Epithelial cell of proximal tubule (primary cell): ENCODE results near the gene NKAPD1. TPM values are rescaled to one million over a fixed set of nuclear protein-coding genes. Genes with fewer than 3 reads are reported as not detected.

Experiments
- DNase-seq: peaks from one replicate; pipeline ENCODE4 v3.0.0-alpha.2; 2011; ENCODE audit warnings: low read depth
- H3K4me3 ChIP-seq: 2 replicates; pipeline ENCODE4 v1.5.1; 2011; ENCODE audit warnings: low read depth, mild to moderate bottlenecking, low read length
- total RNA-seq: library from RNA; depleted of rRNA; stranded (reverse); fragments of >200 nt; gene quantifications from 2 replicates; pipeline ENCODE4 v1.2.3, GENCODE V29; 2015
- TF ChIP-seq, protein P1 (sequence below): conservative IDR thresholded peaks from 2 replicates; pipeline ENCODE4 v1.5.1; 2012; ENCODE audit warnings: low read depth, mild to moderate bottlenecking, low read length

The NKAPD1 gene
- total RNA-seq, 1 donor from 2014 or later, result 11.9 TPM

DNA sequence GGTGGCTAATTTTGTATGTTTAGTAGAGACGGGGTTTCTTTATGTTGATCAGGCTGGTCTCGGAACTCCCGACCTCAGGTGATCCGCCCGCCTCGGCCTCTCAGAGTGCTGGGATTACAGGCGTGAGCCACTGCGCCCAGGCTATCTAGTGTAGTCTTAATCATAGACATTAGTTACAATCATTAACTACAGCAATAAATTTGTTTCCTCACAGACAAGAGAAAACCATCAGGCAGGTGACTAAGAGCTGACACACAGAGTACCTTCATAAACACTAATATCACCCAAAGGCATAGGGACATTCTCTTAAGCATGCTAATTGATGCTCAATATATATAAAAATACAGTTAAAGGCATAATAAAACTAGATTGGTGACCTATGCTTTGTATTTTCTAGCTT, 32.0 kb downstream of the NKAPD1 start:
- DNase-seq, result no peak
- TF ChIP-seq, protein P1, sequence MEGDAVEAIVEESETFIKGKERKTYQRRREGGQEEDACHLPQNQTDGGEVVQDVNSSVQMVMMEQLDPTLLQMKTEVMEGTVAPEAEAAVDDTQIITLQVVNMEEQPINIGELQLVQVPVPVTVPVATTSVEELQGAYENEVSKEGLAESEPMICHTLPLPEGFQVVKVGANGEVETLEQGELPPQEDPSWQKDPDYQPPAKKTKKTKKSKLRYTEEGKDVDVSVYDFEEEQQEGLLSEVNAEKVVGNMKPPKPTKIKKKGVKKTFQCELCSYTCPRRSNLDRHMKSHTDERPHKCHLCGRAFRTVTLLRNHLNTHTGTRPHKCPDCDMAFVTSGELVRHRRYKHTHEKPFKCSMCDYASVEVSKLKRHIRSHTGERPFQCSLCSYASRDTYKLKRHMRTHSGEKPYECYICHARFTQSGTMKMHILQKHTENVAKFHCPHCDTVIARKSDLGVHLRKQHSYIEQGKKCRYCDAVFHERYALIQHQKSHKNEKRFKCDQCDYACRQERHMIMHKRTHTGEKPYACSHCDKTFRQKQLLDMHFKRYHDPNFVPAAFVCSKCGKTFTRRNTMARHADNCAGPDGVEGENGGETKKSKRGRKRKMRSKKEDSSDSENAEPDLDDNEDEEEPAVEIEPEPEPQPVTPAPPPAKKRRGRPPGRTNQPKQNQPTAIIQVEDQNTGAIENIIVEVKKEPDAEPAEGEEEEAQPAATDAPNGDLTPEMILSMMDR, result no peak
- no peak overlapping the region for H3K4me3 ChIP-seq

DNA sequence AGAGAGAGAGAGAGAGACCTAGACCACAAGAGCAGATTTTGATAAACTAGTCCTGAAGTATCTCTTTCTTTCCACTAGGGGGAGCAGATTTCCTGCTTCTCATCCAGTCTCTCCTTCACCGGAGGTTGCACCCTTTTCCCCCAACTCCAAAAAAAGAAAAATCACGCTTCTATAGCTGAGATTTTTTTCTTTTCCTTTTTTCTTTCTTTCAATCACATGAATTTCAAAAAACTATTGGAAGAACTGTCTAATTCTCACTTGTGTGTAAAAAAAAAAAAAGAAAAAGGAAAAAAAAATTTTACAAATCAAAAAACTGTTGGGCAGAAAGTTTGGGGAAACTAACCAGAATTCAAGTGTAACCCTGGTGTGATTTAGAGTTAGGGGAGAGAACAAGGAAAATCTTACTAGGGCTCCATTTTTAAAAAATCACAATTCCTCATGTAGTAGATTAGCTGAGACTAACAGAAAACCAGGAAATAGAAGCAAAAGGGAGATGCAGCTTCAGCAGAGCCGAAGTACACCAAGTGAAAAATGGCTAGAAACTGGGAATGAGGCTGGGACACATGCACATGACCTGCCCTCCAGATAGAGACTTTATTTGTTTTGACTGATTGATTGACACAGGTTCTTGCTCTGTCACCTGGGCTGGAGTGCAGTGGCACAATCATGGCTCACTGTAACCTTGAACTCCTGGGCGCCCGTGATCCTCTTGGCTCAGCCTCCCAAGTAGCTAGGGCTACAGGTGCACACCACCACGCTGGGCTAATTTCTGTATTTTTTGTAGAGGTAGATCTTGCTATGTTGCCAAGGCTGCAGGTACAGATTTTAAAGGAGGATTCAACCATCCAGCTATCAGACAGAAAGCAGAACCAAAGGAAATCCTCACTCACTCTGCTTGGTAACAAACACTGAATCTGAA, 39.7 kb downstream of the NKAPD1 start:
- TF ChIP-seq, protein P1, result peak; percentile 79
- no peak overlapping the region for H3K4me3 ChIP-seq
- DNase-seq, result no peak

DNA sequence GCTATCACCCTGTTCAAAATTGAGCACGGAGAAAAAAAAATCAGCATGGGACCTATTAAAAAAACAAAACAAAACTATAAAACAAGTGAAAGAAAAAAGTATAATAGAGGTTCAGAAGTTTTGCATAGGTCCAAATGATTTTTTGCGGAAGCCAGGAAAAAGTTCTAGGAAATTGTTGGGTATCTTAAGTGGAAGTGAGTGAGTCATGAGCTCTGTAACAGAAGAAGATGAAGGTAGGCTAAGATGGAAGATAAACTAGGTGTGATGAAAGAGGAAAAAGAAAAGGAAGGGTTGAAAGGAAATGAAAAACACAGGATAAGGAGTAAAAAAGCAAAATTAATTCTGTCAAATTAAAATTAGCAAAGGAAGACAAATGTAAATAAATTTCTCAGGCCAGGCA, 40.4 kb downstream of the NKAPD1 start:
- no peak for DNase-seq
- H3K4me3 ChIP-seq, result no peak overlapping the region
- TF ChIP-seq, protein P1, result no peak

DNA sequence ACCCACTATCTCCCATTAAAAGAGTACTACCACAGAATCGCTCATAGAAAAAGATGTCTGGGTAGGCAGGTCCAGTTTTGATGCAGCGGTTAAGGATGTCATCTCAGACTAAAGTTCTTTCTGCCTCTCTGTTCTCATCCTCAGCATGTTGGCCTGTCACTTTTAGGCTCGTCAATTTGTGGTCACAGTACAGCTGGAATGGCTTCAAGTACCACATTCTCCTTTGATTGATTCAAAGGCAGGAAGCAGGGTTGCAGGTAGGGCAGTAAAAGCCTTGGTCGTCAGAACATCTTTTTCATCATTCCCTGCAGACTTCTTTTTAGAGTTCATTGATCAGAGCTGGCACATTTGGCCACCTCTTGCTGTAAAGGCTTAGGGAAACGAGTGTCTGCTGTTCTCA, 41.3 kb downstream of the NKAPD1 start:
- DNase-seq, result no peak
- H3K4me3 ChIP-seq, result no peak overlapping the region
- TF ChIP-seq, protein P1, result no peak

DNA sequence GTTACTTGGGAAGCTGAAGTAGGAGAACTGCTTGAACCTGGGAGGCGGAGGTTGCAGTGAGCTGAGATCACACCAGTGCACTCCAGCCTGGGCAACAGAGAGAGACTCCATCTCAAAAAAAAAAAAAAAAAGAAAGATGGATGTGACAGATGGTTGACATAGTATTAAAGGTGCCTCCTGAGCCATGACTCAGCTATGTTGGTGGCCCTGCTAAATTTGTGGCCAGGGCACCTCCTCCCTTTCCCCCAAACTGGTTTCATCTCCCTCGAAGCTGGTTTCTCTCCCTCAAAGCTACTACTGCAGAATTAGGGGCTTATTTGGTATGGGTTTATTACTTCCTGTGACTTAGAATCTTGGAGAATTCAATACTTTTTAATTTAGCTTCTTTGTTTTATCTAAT, 44.1 kb downstream of the NKAPD1 start:
- no peak for DNase-seq
- TF ChIP-seq, protein P1, result no peak
- H3K4me3 ChIP-seq, result no peak overlapping the region

DNA sequence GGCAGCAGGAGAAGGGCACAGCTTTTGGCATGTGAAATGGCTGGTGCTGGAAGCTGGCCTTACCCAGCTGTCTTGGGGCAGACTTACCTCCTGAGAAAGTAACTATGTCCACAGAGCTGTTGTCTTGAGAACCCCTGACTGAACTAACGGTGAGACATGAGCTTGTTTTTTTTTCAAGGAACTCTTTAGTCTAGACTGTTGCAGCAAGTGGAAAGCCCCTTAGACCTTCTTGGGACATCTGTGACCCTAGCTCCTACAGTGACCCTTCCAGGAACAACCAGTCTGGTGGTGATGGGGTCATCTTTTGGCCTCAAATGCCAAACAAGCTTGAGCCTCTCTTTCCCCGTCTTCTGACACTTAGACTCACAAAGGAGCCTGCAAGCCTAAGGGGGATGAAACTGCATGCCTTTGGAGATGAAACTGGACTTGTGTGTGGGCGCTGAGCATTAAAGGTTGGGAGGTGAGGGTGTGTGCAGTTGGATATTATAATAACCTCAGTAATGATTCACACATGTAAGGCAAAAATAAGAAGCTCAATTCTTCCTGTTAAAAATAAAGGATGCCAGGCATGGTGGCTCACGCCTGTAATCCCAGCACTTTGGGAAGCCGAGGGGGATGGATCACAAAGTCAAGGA, 48.0 kb downstream of the NKAPD1 start:
- DNase-seq, result no peak
- TF ChIP-seq, protein P1, result no peak
- no peak overlapping the region for H3K4me3 ChIP-seq

DNA sequence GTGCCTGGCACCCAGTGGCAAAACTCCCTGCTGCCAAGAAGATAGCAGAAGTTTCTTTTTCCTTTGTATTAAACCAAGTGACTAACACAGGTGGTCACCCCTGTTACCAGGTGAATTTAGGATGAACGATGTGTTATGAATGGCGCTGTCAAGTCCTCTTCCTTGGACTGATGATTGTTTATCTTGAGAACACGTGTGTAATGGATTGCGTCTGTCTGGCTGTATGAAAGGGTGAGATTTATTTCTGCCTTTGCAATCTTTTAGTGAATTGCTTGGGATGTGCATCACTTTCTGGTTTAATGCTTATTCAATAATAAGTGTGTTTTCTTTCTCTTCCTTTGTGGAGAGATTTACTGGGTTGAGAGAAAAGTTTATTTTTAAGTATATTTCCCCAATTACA, 49.0 kb downstream of the NKAPD1 start:
- H3K4me3 ChIP-seq, result no peak overlapping the region
- no peak for DNase-seq
- TF ChIP-seq, protein P1, result no peak
